ENCODE results near the gene HPCA.

The HPCA gene

GRCh38 chr1:32933742-32934322, 47.5 kb downstream of the HPCA start:
- no peak overlapping the region for H3K4me3 ChIP-seq (ENCODE audit: insufficient read depth, low read length, poor library complexity, severe bottlenecking)
- H3K36me3 ChIP-seq (ENCODE audit: low read length), result 0 out of 2 replicates have a peak, but pooled peaks cover 3% of the 10 kb centered on the region
- no peak overlapping the region for H3K4me2 ChIP-seq (ENCODE audit: low read depth, low read length, poor library complexity, severe bottlenecking)
- H3K9ac ChIP-seq (ENCODE audit: low read length), result no peak overlapping the region
- no peaks in the 10 kb centered on the region for H3F3A ChIP-seq (ENCODE audit: insufficient read depth)
- no peak overlapping the region for H2AFZ ChIP-seq (ENCODE audit: low read depth, low read length, severe bottlenecking)
- TF ChIP-seq EZH2phosphoT487 (conservative IDR thresholded peaks at IDR 0.05; ENCODE audit: low read length) (no peak), CTCF (IDR thresholded peaks at IDR 0.05; ENCODE audit: insufficient read depth, low read length, poor library complexity, severe bottlenecking) (no peak)
- no peaks in the 10 kb centered on the region for H3K79me2 ChIP-seq (ENCODE audit: insufficient read depth, low read length)
- no peak overlapping the region for H3K27ac ChIP-seq (ENCODE audit: low read depth, low read length)
- H3K27me3 ChIP-seq (ENCODE audit: low read length), result no peaks in the 10 kb centered on the region
- no peaks in the 10 kb centered on the region for H4K20me1 ChIP-seq (ENCODE audit: low read depth, low read length)
- no peaks in the 10 kb centered on the region for H3K9me2 ChIP-seq (replicated peaks; ENCODE audit: insufficient read depth, low read length)
- H3K9me3 ChIP-seq (ENCODE audit: insufficient read depth, low read length), result no peaks in the 10 kb centered on the region

DNA sequence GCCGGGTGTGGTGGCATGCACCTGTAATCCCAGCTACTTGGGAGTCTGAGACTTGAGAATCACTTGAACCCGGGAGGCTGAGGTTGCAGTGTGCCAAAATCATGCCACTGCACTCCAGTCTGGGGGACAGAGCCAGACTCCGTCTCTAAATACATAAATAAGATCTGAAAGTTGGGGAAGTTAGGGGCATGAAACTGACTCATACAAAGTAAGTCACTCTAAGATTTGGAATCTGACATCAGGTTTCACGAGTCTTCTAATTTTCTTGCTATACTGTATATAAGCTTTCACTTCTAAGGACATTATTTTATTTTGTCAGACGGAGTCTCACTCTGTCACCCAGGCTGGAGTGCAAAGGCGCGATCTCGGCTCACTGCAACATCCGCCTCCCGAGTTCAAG, 48.2 kb downstream of the HPCA start:
- Histone ChIP-seq H3F3A (ENCODE audit: insufficient read depth) (no peaks in the 10 kb centered on the region), H3K9ac (ENCODE audit: low read length) (no peak overlapping the region), H3K27me3 (ENCODE audit: low read length) (no peaks in the 10 kb centered on the region), H2AFZ (ENCODE audit: low read depth, low read length, severe bottlenecking) (no peak overlapping the region), H3K27ac (ENCODE audit: low read depth, low read length) (no peak overlapping the region), H4K20me1 (ENCODE audit: low read depth, low read length) (no peaks in the 10 kb centered on the region), H3K79me2 (ENCODE audit: insufficient read depth, low read length) (no peaks in the 10 kb centered on the region), H3K4me2 (ENCODE audit: low read depth, low read length, poor library complexity, severe bottlenecking) (no peak overlapping the region), H3K4me3 (ENCODE audit: insufficient read depth, low read length, poor library complexity, severe bottlenecking) (no peak overlapping the region), H3K9me3 (ENCODE audit: insufficient read depth, low read length) (no peaks in the 10 kb centered on the region), H3K9me2 (replicated peaks; ENCODE audit: insufficient read depth, low read length) (no peaks in the 10 kb centered on the region), H3K36me3 (ENCODE audit: low read length) (0 out of 2 replicates have a peak, but pooled peaks cover 3% of the 10 kb centered on the region)
- TF ChIP-seq CTCF (IDR thresholded peaks at IDR 0.05; ENCODE audit: insufficient read depth, low read length, poor library complexity, severe bottlenecking), result no peak
- TF ChIP-seq EZH2phosphoT487 (conservative IDR thresholded peaks at IDR 0.05; ENCODE audit: low read length), result no peak

DNA sequence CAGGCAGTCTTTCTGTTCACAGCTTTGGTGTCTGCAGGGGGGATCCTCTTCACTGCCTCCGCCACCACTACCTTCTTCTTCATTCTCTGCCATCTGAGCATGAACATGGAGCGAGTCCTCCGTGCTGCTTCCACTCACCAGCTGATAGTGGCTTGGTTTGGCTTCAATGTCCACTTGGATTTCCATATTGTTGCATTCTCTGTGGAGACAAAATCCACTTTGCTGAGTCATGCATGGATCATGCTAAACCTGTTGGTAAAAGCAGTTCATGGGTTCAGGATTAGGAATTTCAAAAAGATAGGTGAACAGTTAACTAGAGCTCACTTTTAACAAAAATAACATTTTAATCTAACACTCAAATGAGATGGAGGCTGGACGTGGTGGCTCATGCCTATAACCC, 50.8 kb downstream of the HPCA start:
- H3F3A ChIP-seq (ENCODE audit: insufficient read depth), result no peaks in the 10 kb centered on the region
- 0 out of 2 replicates have a peak, but pooled peaks cover 3% of the 10 kb centered on the region for H3K36me3 ChIP-seq (ENCODE audit: low read length)
- no peak overlapping the region for H3K4me3 ChIP-seq (ENCODE audit: insufficient read depth, low read length, poor library complexity, severe bottlenecking)
- no peak overlapping the region for H2AFZ ChIP-seq (ENCODE audit: low read depth, low read length, severe bottlenecking)
- TF ChIP-seq CTCF (IDR thresholded peaks at IDR 0.05; ENCODE audit: insufficient read depth, low read length, poor library complexity, severe bottlenecking) (no peak), EZH2phosphoT487 (conservative IDR thresholded peaks at IDR 0.05; ENCODE audit: low read length) (no peak)
- no peaks in the 10 kb centered on the region for H4K20me1 ChIP-seq (ENCODE audit: low read depth, low read length)
- no peak overlapping the region for H3K4me2 ChIP-seq (ENCODE audit: low read depth, low read length, poor library complexity, severe bottlenecking)
- H3K79me2 ChIP-seq (ENCODE audit: insufficient read depth, low read length), result no peaks in the 10 kb centered on the region
- H3K9me2 ChIP-seq (replicated peaks; ENCODE audit: insufficient read depth, low read length), result no peaks in the 10 kb centered on the region
- no peak overlapping the region for H3K27ac ChIP-seq (ENCODE audit: low read depth, low read length)
- no peak overlapping the region for H3K9ac ChIP-seq (ENCODE audit: low read length)
- no peaks in the 10 kb centered on the region for H3K9me3 ChIP-seq (ENCODE audit: insufficient read depth, low read length)
- H3K27me3 ChIP-seq (ENCODE audit: low read length), result no peaks in the 10 kb centered on the region

Measured in SU-DHL-6 (cell line).